ENCODE data around the gene IGIP.
A peak's percentile ranks its signal among the peaks of the same experiment; 100 is the strongest.

IGIP gene

GRCh38 chr5:140125637-140126036 lies at the start of gene IGIP:
TSS of gene IGIP (plus strand) at chr5:140125937. CDS start at chr5:140128477, 2,540 bp downstream.
- DNase-seq (ENCODE audit: low spot score) = no peak

DNA sequence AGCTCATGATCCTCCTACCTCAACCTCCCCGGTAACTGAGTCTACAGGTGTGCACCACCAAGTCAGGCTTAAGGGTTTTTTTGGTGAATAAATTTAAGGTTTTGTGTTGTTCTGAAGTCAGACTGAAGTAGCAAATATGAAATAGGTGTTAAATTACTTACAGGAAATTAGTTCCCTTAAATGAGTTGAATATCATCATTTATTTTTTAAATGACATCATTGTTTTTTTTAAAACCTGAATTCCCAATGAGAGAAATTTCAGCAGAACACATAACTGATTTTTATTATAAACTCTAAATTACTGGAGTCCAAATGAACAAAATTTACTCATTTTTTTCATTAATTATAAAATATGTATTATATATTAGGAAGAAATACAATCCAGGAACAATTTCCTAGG lies 49.6 kb upstream of the IGIP start:
- no peak for DNase-seq (ENCODE audit: low spot score)

DNA sequence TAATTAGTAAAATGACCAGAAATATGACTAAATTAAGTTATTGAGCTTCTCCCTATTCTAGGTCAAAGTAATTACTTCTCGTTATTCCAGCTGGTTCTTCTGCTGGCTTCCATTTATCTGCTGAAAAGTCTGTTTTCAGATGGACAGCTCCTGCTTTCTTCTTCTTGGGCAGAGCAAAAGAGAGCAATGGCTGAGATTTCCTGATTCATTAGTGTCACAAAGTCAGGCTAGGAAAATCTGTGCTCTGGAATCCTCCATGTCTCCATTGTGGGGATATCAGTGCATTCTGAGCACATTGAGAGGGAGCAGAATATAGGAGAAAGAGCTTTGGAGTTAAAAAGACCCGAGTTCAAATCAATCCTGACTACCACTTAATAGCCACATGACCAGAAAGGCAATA lies 48.9 kb upstream of the IGIP start:
- DNase-seq (ENCODE audit: low spot score) = no peak

DNA sequence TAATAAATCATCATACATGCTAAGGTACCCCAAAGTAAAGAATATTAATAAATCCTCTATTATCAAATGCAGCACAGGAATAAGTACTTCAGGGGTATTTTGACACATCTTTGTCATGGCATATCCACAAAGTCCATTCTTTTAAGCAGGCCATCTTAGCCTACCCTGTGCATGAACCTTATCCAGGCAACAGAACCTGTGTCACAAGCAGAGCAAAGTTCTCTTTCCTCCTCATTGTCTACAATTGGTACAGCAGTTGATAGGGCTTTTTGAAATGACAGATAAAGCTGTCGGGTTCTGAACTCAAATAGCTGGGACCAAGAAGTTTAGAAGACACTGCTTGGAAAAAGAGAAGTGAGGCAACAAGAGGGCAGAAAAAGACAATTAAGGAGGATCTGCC lies 42.6 kb upstream of the IGIP start:
- no peak for DNase-seq (ENCODE audit: low spot score)

GRCh38 chr5:140083650-140084049 lies 42.1 kb upstream of the IGIP start:
- DNase-seq (ENCODE audit: low spot score) = no peak

- peak; percentile 40 for DNase-seq (ENCODE audit: low spot score)
These were observed 41.2 kb upstream of the IGIP start for GRCh38 chr5:140084541-140084940.

- no peak for DNase-seq (ENCODE audit: low spot score)
These were observed 35.5 kb upstream of the IGIP start for GRCh38 chr5:140090251-140090650.

GRCh38 chr5:140093179-140093578 lies 32.6 kb upstream of the IGIP start:
- DNase-seq (ENCODE audit: low spot score) = no peak

GRCh38 chr5:140093866-140094265 lies 31.9 kb upstream of the IGIP start:
- no peak for DNase-seq (ENCODE audit: low spot score)

DNA sequence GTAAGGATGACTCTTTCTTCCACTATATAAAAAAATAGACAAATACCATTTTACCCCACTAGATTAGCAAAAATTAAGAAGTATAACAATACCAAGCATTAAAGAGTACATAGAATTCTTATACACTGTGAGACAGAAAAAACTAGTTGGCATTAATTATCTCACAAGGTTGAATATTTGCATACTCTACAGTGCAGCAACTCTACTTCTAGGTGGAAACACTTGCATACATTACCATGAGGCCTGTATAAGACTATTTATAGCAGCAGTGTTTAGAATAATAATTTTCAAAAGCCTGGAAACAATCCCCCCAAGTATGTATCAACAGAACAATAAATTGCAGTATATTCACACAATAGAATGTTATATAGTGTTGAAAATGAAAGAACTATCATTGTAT lies 30.8 kb upstream of the IGIP start:
- DNase-seq (ENCODE audit: low spot score) = no peak

- no peak for DNase-seq (ENCODE audit: low spot score)
These were observed 24.6 kb upstream of the IGIP start for GRCh38 chr5:140101179-140101578.

DNA sequence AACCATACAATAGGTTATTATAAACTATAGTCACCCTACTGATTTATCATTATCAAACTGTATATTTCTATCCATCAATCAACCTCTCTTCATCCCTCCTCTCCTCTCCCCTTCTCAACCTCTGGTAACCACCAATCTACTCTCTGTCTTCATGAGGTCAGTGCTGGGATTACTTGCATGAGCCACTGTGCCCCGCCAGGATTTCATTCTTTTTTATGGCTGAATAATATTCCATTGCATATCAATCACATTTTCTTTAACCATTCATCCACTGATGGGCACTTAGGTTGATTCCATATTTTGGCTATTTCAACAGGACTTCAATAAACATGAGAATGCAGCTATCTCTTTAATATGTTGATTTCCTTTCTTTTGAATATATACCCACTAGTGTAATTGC lies 22.6 kb upstream of the IGIP start:
- no peak for DNase-seq (ENCODE audit: low spot score)

- no peak for DNase-seq (ENCODE audit: low spot score)
These were observed 21.6 kb upstream of the IGIP start for GRCh38 chr5:140104100-140104499.

DNA sequence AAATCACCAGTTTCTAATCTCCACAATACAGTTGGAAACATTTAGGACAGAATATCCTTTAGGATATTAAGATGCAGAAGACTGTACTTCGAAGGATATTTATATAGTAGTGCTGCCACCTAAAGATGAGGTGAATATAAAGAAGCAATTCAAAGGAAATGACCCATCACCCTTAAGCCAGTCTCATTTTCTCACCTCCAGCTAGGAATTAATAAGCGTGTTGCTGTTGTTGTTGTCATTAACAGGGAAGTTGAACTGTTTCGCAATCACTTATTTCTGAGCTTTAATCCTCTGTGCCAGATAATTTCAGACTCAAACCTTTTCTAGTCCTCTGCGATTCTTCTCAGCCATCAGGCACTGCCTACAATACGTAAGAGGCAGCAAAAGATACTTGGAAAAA lies 19.6 kb upstream of the IGIP start:
- no peak for DNase-seq (ENCODE audit: low spot score)

- no peak for DNase-seq (ENCODE audit: low spot score)
These were observed 18.9 kb upstream of the IGIP start for GRCh38 chr5:140106805-140107311.

DNA sequence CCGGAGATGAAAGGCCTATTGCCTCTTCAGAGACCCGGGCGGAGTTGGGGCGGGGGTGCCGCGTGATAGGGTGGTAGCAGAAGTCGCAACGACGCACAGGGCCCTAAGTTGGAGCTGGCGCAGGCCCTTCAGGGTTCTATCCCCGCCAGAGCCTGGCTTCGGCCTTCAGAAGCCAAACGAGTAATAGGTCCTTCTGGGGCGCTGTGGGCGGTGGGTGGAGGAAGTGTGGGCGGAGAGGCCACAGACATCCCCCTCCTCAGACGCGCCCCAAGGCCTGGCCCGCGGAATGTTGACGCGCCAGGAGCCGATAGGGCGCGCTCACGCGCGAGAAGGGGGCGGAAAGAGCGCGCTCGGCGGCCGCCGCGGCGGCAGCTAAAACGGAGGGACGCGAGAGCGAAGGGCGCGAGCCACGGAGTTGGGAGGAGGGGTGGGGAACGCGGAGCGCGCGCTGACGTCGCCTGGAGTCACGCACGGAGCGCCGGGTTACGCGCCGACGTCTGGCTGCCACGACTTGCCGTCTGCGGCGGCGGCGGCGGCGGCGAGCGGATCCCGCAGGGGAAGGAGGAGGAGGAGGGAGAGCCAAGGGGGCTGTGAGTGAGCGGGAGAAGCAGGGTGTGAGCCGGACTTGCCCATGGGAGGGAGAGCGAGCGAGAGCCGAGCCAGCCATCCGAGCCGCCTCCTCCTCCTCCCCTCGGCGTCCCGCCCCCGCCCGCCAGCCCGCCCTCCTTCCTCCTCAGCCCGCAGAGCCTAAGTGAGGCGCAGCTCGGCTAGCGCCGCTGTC lies 18.2 kb upstream of the IGIP start:
- DNase-seq (ENCODE audit: low spot score) = peak; percentile 96

DNA sequence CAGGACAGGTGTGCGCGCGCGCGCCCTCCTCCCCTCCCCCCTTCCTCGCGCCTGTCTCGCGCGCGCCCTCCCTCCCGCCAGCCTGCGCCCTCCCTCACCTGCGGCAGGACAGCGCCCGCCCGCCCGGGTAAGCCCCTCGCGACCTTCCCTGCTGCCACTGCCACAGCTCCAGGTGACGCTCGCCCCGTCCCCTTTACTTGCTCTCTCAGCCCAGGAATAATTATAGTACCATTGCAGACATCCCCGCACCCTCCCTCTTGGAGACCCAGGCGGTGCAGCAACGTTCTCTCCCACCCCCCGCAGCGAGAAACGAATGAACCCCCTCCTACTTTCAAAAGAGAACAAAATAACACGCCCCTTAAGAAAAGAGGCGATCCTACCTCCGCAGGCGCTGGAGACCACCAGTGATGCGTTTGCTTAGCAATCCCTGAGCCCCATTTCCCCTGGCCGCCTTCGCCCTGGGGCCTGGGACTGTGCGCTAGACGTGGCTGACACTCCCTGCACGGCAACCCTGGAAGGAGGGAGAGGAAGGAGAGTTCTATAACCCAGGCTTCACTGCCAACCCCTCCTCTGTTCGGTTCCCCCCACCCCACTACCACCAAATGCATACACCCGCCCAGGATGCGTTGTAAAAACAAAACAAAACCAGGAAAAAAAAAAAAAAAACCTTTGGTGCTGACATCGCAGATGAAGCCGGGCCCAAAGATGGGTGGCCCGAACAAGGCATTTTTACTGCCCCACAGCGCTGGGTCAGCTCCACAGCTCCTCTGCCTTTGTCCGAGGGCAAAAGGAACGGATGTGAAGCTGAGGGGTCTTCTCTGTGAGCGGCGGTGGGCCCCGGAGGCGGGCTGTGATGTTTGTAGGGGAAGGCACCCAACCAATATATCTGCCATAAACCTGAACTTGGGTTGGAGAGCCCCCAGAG lies 17.4 kb upstream of the IGIP start:
- DNase-seq (ENCODE audit: low spot score) = peak; percentile 22

DNA sequence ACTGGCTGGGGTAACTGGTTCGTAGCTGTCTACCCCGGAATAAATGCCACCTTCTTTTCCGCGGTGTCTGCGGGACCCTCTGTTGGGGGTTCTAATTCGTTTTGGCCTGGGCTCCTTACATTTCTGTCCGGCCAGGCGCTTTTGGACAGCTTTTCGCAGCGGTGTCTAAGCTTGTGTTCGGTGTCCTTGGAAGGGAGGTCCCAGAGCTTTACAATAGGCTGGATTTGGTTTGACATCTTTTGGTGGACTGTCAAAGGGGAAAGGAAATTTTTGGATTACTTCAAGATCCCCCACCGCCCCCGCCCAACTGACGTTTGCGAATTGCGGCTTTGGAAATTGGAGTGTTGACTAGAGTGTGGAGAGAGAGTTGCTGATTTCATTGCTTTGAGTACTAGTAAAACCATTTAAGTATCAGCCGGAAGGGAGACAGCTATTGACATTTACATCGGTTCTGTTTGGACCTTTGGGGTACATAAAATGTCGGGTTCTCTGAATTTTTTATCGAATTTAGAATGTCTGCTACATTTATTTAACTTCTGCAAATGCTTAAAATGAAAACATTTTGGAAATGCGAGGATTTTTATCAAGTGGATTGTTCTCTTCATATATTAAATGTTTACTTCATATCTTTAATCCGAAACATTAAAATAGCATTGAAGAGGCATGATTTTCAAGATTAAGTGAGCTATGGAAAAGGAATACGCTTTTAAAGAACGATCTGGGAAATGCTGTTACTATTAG lies 16.5 kb upstream of the IGIP start:
- DNase-seq (ENCODE audit: low spot score) = peak; percentile 21

GRCh38 chr5:140109759-140110645 lies 15.7 kb upstream of the IGIP start:
- no peak for DNase-seq (ENCODE audit: low spot score)

DNA sequence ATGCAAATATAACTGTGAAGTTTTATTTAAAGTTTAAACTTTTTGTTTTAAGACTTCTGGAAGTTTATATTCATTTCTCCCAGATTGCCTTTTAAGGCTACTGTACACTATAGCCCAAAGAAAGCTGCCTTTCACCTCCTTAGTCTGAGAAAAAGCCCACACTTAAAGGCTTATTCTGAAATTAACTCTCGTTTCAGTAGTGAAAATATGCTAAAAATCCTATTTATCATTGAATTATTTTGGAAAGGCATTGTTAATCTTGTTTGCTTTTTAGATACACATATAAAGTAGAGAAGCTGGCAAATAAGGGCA lies 15.1 kb upstream of the IGIP start:
- DNase-seq (ENCODE audit: low spot score) = no peak
